ENCODE measurements around the gene PSMD11.
A peak's percentile ranks its signal among the peaks of the same experiment; 100 is the strongest.
"Not testable (repeated sequence)": the region's sequence is repeated elsewhere in the genome, so short reads cannot be mapped to it uniquely, and the experiment has no call there.

The PSMD11 gene

DNA sequence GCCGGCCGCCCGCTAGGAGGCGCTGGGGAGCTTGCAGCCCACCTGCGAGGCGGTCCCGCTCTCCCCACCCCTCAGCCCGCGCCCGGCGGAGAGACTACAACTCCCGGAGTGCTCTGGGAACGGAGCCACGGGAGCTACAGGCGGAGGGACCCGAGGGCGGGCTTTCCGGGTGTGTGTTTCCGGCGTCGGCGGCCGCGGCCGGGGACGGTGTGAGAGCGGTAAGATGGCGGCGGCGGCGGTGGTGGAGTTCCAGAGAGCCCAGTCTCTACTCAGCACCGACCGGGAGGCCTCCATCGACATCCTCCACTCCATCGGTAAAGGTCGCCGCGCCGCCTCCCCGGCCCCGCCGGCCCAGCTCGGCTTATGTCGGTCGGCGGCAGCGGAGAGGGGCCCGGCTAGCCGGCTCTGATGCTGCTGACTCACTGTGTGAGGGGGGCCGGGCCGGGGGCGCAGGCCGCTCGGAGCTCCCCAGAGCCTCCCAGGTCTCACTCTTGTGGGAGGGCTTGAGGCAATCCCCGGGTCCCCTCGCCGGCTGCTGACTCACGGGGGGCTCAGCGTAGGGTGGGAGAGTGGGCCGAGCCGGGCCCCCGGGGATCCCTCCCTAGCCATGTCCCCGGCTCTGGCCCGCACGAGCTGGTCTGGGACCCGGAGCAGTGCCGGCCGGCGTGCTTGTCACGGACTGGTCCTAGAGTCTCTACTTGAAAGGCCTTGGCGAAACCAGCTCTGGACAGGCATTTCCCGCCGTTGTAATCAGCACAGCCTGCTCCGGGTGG is at the start of gene PSMD11:
Gene PSMD11 (plus strand): TSS at position 210 of the 773 bp plus-strand sequence. CDS start 14 bp downstream, at position 224.
- DNase-seq (ENCODE audit: low read depth in 2 of 2) = peak; percentile 99

GRCh38 chr17:32396343-32396742 is 48.0 kb upstream of the PSMD11 start:
- DNase-seq (ENCODE audit: low read depth in 2 of 2) = no peak

DNA sequence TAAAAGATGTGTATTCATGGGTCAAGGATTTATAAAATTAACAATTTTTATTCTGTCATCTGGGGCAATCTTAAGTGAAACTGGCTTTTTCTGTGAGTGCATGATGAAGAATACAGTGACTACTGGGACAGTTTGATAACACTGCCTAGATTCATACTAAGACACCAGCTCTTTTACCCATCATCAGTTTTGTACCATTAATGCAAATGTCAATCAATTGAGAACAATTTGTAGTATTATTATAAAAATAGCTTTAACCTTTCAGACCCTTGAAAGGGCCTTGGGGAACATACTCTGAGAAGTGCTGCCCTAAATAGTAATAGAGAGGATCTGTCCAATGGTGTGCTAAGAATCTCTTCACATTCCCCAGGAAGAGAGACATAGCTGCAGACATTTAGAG is 45.4 kb upstream of the PSMD11 start:
- no peak for DNase-seq (ENCODE audit: low read depth in 2 of 2)

GRCh38 chr17:32410085-32410484 is 34.2 kb upstream of the PSMD11 start:
- not testable (repeated sequence) for DNase-seq (ENCODE audit: low read depth in 2 of 2)

DNA sequence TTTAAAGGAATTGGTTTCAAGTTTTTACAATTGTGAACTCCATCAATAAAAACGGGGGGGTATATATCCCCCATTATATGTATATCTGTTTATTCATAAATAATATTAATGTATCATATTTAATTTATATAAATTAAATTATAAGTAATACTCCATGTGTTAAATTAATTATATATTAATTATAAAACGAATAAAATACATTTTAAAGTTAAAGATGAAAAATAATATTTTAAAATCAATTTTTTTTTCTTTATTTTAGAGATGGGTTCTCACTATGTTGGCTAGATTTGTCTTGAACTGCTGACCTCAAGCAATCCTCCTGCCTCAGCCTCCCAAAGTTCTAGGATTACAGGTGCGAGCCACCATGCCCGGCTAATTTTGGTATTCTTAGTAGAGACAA is 17.4 kb upstream of the PSMD11 start:
- no peak for DNase-seq (ENCODE audit: low read depth in 2 of 2)

DNA sequence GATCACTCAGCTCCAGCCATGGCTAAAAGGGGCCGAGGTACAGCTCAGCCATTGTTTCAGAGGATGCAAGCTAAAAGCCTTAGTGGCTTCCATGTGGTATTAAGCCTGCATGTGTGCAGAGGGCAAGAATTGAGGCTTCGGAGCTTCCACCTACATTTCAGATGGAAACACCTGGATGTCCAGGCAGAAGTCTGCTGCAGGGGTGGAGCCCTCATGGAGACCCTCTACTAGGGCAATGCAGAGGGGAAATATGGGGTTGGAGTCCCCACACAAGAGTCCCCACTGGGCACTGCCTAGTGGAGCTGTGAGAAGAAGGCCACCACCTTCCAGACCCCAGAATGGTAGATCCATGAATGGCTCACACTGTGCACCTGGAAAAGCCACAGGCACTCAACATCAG is 14.7 kb upstream of the PSMD11 start:
- DNase-seq (ENCODE audit: low read depth in 2 of 2) = no peak

- DNase-seq (ENCODE audit: low read depth in 2 of 2) = no peak
These were observed 3.6 kb upstream of the PSMD11 start for GRCh38 chr17:32440722-32441121.

DNA sequence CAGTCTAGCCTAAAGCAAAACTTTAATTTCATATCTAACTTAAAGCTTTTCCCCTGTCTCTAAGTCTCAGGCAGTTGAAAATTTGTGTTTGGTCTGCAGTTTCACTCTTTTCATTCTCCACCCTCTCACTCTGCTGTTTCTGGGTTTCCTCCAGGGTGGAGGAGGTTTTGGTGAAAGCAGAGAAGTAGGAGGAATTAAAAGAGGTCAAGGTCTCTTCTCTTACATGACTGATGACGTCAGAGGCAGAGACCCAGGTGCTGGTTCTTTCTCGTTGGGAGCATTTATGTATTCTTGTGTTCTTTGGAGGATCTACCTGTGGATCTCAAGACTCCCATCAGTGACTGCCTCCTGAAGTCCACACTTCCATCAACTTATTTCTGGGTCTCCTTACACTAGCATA is 2.4 kb upstream of the PSMD11 start:
- no peak for DNase-seq (ENCODE audit: low read depth in 2 of 2)

- no peak for DNase-seq (ENCODE audit: low read depth in 2 of 2)
These were observed 446 bp upstream of the PSMD11 start for GRCh38 chr17:32443827-32444300.

- DNase-seq (ENCODE audit: low read depth in 2 of 2) = peak; percentile 19 to 21
These were observed 735 bp downstream of the PSMD11 start for GRCh38 chr17:32445074-32445415.

GRCh38 chr17:32445497-32445896 is 1.2 kb downstream of the PSMD11 start:
- DNase-seq (ENCODE audit: low read depth in 2 of 2) = no peak

GRCh38 chr17:32445971-32446370 is 1.7 kb downstream of the PSMD11 start:
- no peak for DNase-seq (ENCODE audit: low read depth in 2 of 2)

DNA sequence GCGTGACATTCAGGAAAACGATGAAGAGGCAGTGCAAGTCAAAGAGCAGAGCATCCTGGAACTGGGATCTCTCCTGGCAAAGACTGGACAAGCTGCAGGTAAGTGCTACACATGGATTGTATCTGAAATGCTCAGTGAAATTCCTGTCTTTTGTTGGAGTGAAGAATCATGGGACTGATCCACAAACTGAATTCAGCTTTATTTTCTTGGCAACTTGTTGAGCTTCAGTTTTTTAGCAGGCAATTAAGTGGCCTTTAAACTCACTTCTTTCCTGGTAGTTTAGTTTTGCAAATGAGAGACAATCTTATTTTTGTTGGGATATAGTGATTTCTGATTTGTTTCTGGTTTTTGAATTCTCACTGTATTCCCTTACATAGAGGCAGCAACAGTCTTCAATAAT is 2.6 kb downstream of the PSMD11 start:
- DNase-seq (ENCODE audit: low read depth in 2 of 2) = no peak

DNA sequence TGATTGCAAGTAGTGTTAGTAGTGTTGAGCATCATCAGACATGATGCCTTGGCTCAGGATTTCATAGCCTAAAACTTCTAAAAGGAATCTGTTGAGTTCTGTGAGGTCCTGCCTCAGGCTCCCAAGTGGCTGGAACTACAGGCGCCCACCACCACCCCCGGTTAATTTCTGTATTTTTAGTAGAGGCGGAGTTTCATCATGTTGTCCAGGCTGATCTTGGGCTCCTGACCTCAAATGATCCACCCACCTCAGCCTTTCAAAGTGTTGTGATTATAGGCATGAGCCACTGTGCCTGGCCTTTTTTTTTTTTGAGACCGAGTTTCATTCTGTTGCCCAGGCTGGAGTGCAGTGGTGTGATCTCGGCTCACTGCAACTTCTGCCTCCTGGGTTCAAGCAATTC is 5.7 kb downstream of the PSMD11 start:
- no peak for DNase-seq (ENCODE audit: low read depth in 2 of 2)

DNA sequence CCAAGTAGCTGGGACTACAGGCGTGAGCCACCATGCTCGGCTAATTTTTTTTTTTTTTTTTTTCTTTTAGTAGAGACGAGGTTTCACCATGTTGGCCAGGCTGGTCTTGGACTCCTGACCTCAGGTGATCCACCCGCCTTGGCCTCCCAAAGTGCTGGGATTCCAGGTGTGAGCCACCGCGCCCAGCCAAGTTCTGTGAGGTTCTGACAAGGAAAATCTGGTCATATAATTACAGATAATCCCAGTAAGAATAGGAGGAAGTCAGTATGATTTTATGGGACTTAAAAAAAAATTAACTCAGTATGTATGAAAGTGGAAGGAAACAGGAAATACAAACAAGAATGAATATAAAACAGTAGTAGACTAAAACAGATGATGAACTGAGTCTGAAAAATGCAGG is 6.1 kb downstream of the PSMD11 start:
- DNase-seq (ENCODE audit: low read depth in 2 of 2) = not testable (repeated sequence)

- DNase-seq (ENCODE audit: low read depth in 2 of 2) = no peak
These were observed 7.6 kb downstream of the PSMD11 start for GRCh38 chr17:32451879-32452278.

GRCh38 chr17:32452281-32452680 is 8.0 kb downstream of the PSMD11 start:
- no peak for DNase-seq (ENCODE audit: low read depth in 2 of 2)

GRCh38 chr17:32453370-32453769 is 9.1 kb downstream of the PSMD11 start:
- no peak for DNase-seq (ENCODE audit: low read depth in 2 of 2)

- DNase-seq (ENCODE audit: low read depth in 2 of 2) = no peak
These were observed 14.1 kb downstream of the PSMD11 start for GRCh38 chr17:32458371-32458770.

- DNase-seq (ENCODE audit: low read depth in 2 of 2) = no peak
These were observed 15.7 kb downstream of the PSMD11 start for GRCh38 chr17:32460054-32460453.

DNA sequence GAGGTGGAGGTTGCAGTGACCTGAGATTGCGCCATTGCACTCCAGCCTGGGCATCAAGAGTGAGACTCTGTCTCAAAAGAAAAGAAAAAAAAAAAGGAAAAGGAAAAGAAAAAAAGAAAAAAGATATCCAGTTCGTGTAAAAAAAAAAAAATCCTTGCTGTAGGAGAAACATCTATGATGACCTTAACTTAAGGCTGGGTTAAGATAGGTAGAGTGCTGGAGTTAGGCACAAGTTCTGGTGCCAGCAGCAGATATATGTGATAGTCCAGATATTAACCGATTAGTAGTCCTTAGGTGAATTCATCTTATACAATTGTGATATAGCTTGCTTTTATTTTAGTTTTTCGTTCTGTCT is 17.2 kb downstream of the PSMD11 start:
- DNase-seq (ENCODE audit: low read depth in 2 of 2) = no peak

DNA sequence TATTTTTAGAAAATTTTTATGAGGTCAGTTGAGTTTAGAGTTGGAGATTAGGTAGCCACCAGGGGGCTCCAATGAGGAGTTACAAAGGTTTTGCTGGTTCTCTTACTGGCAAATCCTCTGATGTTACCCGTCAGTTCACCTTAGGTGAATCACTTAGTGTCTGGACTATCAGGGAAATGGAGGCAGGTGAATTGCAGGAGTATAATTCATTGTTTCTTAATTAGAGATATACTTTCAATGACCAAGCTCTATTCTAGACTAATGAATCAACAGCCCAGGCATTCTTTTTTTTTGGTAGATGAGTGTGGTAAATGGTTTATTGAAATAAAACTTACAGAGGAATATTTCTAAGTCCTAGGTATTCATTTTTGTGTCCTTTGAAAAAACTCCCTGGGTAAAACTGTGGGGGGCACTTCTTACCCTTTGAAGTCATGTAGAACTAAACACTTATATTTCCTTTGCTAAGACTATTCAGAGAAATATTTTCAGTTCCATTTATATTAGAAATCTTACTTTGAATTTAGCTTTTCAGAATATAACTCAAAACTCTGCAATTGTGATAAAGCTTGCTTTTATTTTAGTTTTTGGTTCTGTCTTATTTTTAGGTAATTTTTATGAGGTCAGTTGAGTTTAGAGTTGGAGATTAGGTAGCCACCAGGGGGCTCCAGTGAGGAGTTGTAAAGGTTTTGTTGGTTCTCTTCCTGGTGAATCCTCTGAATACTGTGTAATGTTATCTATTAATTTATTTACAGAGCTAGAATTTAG is 17.7 kb downstream of the PSMD11 start:
- peak; percentile 59 to 65 for DNase-seq (ENCODE audit: low read depth in 2 of 2)

DNA sequence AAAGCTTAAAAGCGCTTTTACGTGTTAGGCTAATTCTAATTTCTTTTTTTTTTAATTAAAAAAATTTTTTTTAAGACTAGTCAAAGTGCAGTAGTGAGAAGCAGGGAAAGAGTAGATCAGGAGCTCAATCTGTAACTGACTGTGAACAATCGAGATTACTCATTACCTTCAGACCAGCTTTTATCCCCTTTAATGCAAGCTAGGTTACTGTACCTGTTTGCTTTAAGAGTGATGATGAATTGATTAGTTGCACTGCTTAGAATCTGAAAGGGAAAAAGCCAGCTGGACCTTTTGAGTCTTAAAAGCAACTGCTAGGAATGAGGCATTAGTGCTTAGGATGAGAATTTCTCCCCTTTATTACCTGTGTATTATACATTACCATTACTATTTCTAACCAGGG is 19.0 kb downstream of the PSMD11 start:
- DNase-seq (ENCODE audit: low read depth in 2 of 2) = no peak

All from stimulated activated CD4-positive, alpha-beta T cell treated with anti-CD3 and anti-CD28 coated beads, Interleukin-4, amount 100 ng/mL, for 48 hours (primary cell).